ENCODE data around the gene SLC25A26.
"Not testable (repeated sequence)": the region's sequence is repeated elsewhere in the genome, so short reads cannot be mapped to it uniquely, and the experiment has no call there.

SLC25A26 gene

DNA sequence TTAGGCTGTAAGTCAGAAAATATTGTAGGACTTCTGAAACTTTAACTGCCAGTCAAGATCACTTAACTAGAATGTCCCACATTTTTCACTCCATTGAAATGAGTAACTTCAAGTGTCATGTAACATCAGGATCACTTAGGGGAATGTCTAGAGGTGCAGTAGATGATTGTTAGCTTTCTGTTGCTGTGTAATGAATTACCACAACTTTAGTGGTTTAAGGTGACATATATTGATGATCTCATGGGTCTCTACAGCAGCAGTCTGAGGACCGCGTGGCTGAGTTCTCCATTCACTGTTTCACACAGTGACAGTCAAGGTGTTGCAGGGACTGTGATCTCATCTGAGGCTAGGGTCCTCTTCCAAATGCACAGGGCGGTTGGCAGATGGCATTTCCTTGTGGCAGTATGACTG is 82.7 kb downstream of the SLC25A26 start:
- Histone ChIP-seq H2AK5ac (ENCODE audit: low read length) (no peak overlapping the region), H2BK120ac (ENCODE audit: insufficient read depth, low read length, poor library complexity) (no peak overlapping the region), H3K4me2 (ENCODE audit: low read length) (no peak overlapping the region), H2BK5ac (ENCODE audit: low read depth, low read length, poor library complexity) (no peak overlapping the region), H2BK12ac (ENCODE audit: low read length) (no peak overlapping the region), H2AFZ (ENCODE audit: insufficient read depth, low read length, poor library complexity) (no peak overlapping the region), H3K9ac (ENCODE audit: low read length) (no peak overlapping the region), H3K4me1 (ENCODE audit: control insufficient read depth in 1 of 2, insufficient read depth in 2 of 2, low read length in 2 of 2) (no peaks in the 10 kb centered on the region), H3K18ac (ENCODE audit: low read length) (no peak overlapping the region), H4K8ac (ENCODE audit: low read depth, low read length) (no peak overlapping the region), H3K23ac (ENCODE audit: low read length) (no peak overlapping the region), H4K12ac (ENCODE audit: low read depth, low read length) (no peak overlapping the region), H3K79me1 (ENCODE audit: low read length) (no peaks in the 10 kb centered on the region), H3K14ac (ENCODE audit: low read length) (no peak overlapping the region), H3K4ac (ENCODE audit: low read depth, low read length) (no peak overlapping the region), H3K36me3 (ENCODE audit: control insufficient read depth in 1 of 2, insufficient read depth in 2 of 2, low read length in 2 of 2) (no peaks in the 10 kb centered on the region), H3K27me3 (ENCODE audit: insufficient read depth, low read length) (no peaks in the 10 kb centered on the region), H3K4me3 (ENCODE audit: low read depth, low read length) (no peak overlapping the region), H3K79me2 (ENCODE audit: control insufficient read depth, insufficient read depth, low read length, poor library complexity) (no peaks in the 10 kb centered on the region), H3K9me3 (ENCODE audit: insufficient read depth, low read depth, low read length) (no peaks in the 10 kb centered on the region), H4K91ac (ENCODE audit: low read depth, low read length) (no peak overlapping the region), H3K27ac (ENCODE audit: low read depth, low read length) (no peak overlapping the region)
- WGBS (ENCODE audit: extremely low coverage, insufficient coverage, insufficient read length): no CpG with 5 or more reads among the region's 3 CpGs
- peak in 1 of 2 donors; percentile 61 for DNase-seq

DNA sequence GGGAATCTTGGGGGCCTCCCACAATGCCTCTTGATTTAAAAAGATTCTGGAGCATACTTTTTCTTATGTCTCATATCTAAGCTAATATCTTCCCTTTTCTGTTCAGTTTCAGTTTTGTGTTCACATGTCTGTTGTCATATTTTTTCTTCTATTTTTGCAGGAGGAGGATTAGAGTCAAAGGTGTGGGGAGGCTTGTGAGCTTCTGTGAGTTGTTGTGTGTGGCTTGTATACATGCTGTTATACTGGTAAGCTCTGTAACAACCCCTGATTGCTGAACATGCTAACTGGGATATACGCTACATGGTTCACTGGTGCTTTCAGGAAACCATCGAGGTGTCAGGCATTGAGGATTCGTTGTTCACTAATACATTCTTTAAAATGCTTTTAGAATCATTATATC is 83.5 kb downstream of the SLC25A26 start:
- no peaks in the 10 kb centered on the region for H3K9me3 ChIP-seq (ENCODE audit: insufficient read depth, low read depth, low read length)
- no peak overlapping the region for H4K8ac ChIP-seq (ENCODE audit: low read depth, low read length)
- no peaks in the 10 kb centered on the region for H3K36me3 ChIP-seq (ENCODE audit: control insufficient read depth in 1 of 2, insufficient read depth in 2 of 2, low read length in 2 of 2)
- H2BK12ac ChIP-seq (ENCODE audit: low read length): no peak overlapping the region
- DNase-seq: no peak
- H2BK120ac ChIP-seq (ENCODE audit: insufficient read depth, low read length, poor library complexity): no peak overlapping the region
- no peaks in the 10 kb centered on the region for H3K4me1 ChIP-seq (ENCODE audit: control insufficient read depth in 1 of 2, insufficient read depth in 2 of 2, low read length in 2 of 2)
- H3K14ac ChIP-seq (ENCODE audit: low read length): no peak overlapping the region
- H4K91ac ChIP-seq (ENCODE audit: low read depth, low read length): no peak overlapping the region
- no peak overlapping the region for H3K4me2 ChIP-seq (ENCODE audit: low read length)
- no peak overlapping the region for H3K4ac ChIP-seq (ENCODE audit: low read depth, low read length)
- no peak overlapping the region for H2BK5ac ChIP-seq (ENCODE audit: low read depth, low read length, poor library complexity)
- H3K4me3 ChIP-seq (ENCODE audit: low read depth, low read length): no peak overlapping the region
- no peak overlapping the region for H2AK5ac ChIP-seq (ENCODE audit: low read length)
- no peak overlapping the region for H3K9ac ChIP-seq (ENCODE audit: low read length)
- no CpG with 5 or more reads among the region's 3 CpGs for WGBS (ENCODE audit: extremely low coverage, insufficient coverage, insufficient read length)
- no peaks in the 10 kb centered on the region for H3K79me2 ChIP-seq (ENCODE audit: control insufficient read depth, insufficient read depth, low read length, poor library complexity)
- H4K12ac ChIP-seq (ENCODE audit: low read depth, low read length): no peak overlapping the region
- H3K79me1 ChIP-seq (ENCODE audit: low read length): no peaks in the 10 kb centered on the region
- no peaks in the 10 kb centered on the region for H3K27me3 ChIP-seq (ENCODE audit: insufficient read depth, low read length)
- no peak overlapping the region for H3K18ac ChIP-seq (ENCODE audit: low read length)
- no peak overlapping the region for H2AFZ ChIP-seq (ENCODE audit: insufficient read depth, low read length, poor library complexity)
- H3K27ac ChIP-seq (ENCODE audit: low read depth, low read length): no peak overlapping the region
- H3K23ac ChIP-seq (ENCODE audit: low read length): no peak overlapping the region

DNA sequence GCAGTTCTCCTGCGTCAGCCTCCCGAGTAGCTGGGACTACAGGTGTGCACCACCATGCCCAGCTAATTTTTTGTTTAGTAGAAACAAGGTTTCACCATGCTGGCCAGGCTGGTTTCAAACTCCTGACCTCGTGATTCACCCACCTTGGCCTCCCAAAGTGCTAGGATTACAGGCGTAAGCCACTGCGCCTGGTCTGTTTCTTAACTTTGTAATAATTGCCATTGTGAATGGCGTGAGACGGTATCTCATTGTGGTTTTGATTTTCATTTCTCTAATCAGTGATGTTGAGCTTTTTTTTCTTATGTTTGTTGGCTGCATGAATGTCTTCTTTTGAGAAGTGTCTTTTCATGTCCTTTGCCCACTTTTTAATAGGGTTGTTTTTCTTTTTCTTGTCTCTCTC is 85.3 kb downstream of the SLC25A26 start:
- not testable (repeated sequence) for DNase-seq; H4K12ac ChIP-seq (ENCODE audit: low read depth, low read length); H3K36me3 ChIP-seq (ENCODE audit: control insufficient read depth in 1 of 2, insufficient read depth in 2 of 2, low read length in 2 of 2); H4K8ac ChIP-seq (ENCODE audit: low read depth, low read length); H2BK12ac ChIP-seq (ENCODE audit: low read length); H3K79me2 ChIP-seq (ENCODE audit: control insufficient read depth, insufficient read depth, low read length, poor library complexity); H3K4me3 ChIP-seq (ENCODE audit: low read depth, low read length); H2AFZ ChIP-seq (ENCODE audit: insufficient read depth, low read length, poor library complexity); H3K4ac ChIP-seq (ENCODE audit: low read depth, low read length); H3K14ac ChIP-seq (ENCODE audit: low read length); H2AK5ac ChIP-seq (ENCODE audit: low read length); H3K18ac ChIP-seq (ENCODE audit: low read length); H3K4me1 ChIP-seq (ENCODE audit: control insufficient read depth in 1 of 2, insufficient read depth in 2 of 2, low read length in 2 of 2); H4K91ac ChIP-seq (ENCODE audit: low read depth, low read length); H3K9ac ChIP-seq (ENCODE audit: low read length); H3K27ac ChIP-seq (ENCODE audit: low read depth, low read length); H3K9me3 ChIP-seq (ENCODE audit: insufficient read depth, low read depth, low read length); H2BK120ac ChIP-seq (ENCODE audit: insufficient read depth, low read length, poor library complexity); H2BK5ac ChIP-seq (ENCODE audit: low read depth, low read length, poor library complexity); H3K27me3 ChIP-seq (ENCODE audit: insufficient read depth, low read length); H3K79me1 ChIP-seq (ENCODE audit: low read length); H3K23ac ChIP-seq (ENCODE audit: low read length); H3K4me2 ChIP-seq (ENCODE audit: low read length)
- WGBS (ENCODE audit: extremely low coverage, insufficient coverage, insufficient read length): no CpG with 5 or more reads among the region's 7 CpGs

DNA sequence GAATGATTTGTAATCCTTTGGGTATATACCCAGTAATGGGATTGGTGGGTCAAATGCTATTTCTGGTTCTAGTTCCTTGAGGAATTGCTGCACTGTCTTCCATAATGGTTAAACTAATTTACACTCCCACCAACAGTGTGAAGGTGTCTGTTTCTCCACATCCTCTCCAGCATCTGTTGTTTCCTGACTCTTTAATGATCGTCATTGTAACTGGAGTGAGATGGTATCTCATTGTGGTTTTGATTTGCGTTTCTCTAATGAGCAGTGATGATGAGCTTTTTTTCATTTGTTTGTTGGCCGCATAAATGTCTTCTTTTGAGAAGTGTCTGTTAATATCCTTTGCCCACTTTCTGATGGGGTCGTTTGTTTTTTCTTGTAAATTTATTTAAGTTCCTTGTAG is 86.2 kb downstream of the SLC25A26 start:
- not testable (repeated sequence) for H2AFZ ChIP-seq (ENCODE audit: insufficient read depth, low read length, poor library complexity); H3K4ac ChIP-seq (ENCODE audit: low read depth, low read length); H2AK5ac ChIP-seq (ENCODE audit: low read length); H3K27me3 ChIP-seq (ENCODE audit: insufficient read depth, low read length); H3K18ac ChIP-seq (ENCODE audit: low read length); H3K4me2 ChIP-seq (ENCODE audit: low read length); H3K27ac ChIP-seq (ENCODE audit: low read depth, low read length); H3K79me2 ChIP-seq (ENCODE audit: control insufficient read depth, insufficient read depth, low read length, poor library complexity); H3K36me3 ChIP-seq (ENCODE audit: control insufficient read depth in 1 of 2, insufficient read depth in 2 of 2, low read length in 2 of 2); H3K9ac ChIP-seq (ENCODE audit: low read length); H3K4me3 ChIP-seq (ENCODE audit: low read depth, low read length); H3K79me1 ChIP-seq (ENCODE audit: low read length); H3K14ac ChIP-seq (ENCODE audit: low read length); H2BK120ac ChIP-seq (ENCODE audit: insufficient read depth, low read length, poor library complexity); H4K12ac ChIP-seq (ENCODE audit: low read depth, low read length); H3K4me1 ChIP-seq (ENCODE audit: control insufficient read depth in 1 of 2, insufficient read depth in 2 of 2, low read length in 2 of 2); H4K91ac ChIP-seq (ENCODE audit: low read depth, low read length); H2BK12ac ChIP-seq (ENCODE audit: low read length); H3K23ac ChIP-seq (ENCODE audit: low read length); H2BK5ac ChIP-seq (ENCODE audit: low read depth, low read length, poor library complexity); H4K8ac ChIP-seq (ENCODE audit: low read depth, low read length); DNase-seq; H3K9me3 ChIP-seq (ENCODE audit: insufficient read depth, low read depth, low read length)
- no CpG with 5 or more reads among the region's 4 CpGs for WGBS (ENCODE audit: extremely low coverage, insufficient coverage, insufficient read length)

Data from trophoblast cell (in vitro differentiated cells and primary cell).